ENCODE data around the gene ITPK1. TPM values are rescaled to one million over a fixed set of nuclear protein-coding genes. Genes with fewer than 3 reads are reported as not detected.

Gene ITPK1
- total RNA-seq, 1 experiment from 2014 or later: 133 TPM

DNA sequence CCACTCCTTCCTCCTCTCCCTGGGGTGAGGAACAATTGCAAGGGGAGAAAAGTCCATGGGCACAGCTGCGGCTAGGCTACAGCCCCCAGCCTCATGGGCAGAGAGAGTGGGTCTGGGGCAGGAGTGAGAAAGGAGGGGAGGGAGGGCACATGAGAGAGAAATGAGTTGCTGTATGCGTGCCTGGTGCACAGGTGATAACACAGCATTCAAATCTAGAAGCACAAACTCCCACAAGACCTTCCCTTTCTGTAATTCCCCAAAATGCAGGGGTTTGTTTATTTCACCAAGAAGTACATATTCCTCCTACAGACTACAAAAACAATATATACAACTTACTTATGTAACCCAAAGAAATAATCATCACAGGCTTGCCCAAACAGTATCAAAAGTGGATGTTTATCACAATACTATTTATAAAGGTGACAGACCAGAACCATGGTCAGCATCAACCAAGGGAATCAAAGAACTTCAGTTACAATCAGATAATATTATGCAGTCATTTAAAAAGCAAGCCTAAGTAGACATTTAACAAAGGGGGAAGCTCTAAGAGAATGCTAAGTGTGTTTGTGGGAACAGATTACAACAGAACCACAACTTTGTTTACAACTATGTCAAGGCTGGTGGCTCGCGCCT, 54.2 kb downstream of the ITPK1 start:
- no peaks in the 10 kb centered on the region for H3K27me3 Mint-ChIP-seq (ENCODE audit: insufficient read depth, unreplicated experiment)
- H3K36me3 Mint-ChIP-seq (ENCODE audit: insufficient read depth, unreplicated experiment): peaks cover 9% of the 10 kb centered on the region
- no peak overlapping the region for H3K27ac Mint-ChIP-seq (ENCODE audit: low read depth, unreplicated experiment)
- CTCF ChIA-PET: no interaction called here
- peaks cover 17% of the 10 kb centered on the region for H3K4me1 Mint-ChIP-seq (ENCODE audit: insufficient read depth, unreplicated experiment)
- POLR2A ChIA-PET: interaction anchor here (0.6 to 1.0 kb wide), 2 partner anchors 15 to 19 kb away, joined by 3 read pairs; no protein-coding TSS in a partner anchor
- intact Hi-C loops (cut with micrococcal nuclease): no loop called here
- no peak overlapping the region for H3K4me3 Mint-ChIP-seq (ENCODE audit: unreplicated experiment)
- BruUV-seq (replicated peaks): no TSS peak
- H3K9me3 Mint-ChIP-seq (ENCODE audit: unreplicated experiment): no peaks in the 10 kb centered on the region
- TF ChIP-seq, protein P1, sequence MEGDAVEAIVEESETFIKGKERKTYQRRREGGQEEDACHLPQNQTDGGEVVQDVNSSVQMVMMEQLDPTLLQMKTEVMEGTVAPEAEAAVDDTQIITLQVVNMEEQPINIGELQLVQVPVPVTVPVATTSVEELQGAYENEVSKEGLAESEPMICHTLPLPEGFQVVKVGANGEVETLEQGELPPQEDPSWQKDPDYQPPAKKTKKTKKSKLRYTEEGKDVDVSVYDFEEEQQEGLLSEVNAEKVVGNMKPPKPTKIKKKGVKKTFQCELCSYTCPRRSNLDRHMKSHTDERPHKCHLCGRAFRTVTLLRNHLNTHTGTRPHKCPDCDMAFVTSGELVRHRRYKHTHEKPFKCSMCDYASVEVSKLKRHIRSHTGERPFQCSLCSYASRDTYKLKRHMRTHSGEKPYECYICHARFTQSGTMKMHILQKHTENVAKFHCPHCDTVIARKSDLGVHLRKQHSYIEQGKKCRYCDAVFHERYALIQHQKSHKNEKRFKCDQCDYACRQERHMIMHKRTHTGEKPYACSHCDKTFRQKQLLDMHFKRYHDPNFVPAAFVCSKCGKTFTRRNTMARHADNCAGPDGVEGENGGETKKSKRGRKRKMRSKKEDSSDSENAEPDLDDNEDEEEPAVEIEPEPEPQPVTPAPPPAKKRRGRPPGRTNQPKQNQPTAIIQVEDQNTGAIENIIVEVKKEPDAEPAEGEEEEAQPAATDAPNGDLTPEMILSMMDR (IDR thresholded peaks at IDR 0.05; ENCODE audit: unreplicated experiment): no peak
- DNase-seq (ENCODE audit: unreplicated experiment): no peak

DNA sequence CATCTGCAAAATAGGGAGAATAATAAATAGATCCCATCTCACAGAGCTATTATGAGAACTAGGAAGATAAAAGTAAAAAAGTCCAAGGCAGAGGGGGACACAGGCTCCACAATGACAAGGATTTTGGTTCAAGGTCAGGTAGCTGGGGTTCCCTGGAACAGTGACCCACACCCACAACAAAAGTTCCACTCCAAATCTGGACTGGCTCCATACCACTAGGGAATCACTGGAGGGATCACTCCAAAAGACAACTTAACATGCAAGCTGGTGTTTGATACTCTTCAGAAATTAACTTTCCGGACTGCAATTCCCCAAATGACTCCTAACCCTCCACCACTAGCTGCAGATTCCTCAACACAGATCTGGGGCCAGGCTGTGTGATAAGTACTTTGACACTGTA, 54.9 kb downstream of the ITPK1 start:
- Mint-ChIP-seq H3K36me3 (ENCODE audit: insufficient read depth, unreplicated experiment) (peaks cover 9% of the 10 kb centered on the region), H3K9me3 (ENCODE audit: unreplicated experiment) (no peaks in the 10 kb centered on the region), H3K4me1 (ENCODE audit: insufficient read depth, unreplicated experiment) (peaks cover 19% of the 10 kb centered on the region), H3K27ac (ENCODE audit: low read depth, unreplicated experiment) (no peak overlapping the region), H3K4me3 (ENCODE audit: unreplicated experiment) (no peak overlapping the region), H3K27me3 (ENCODE audit: insufficient read depth, unreplicated experiment) (no peaks in the 10 kb centered on the region)
- TF ChIP-seq, protein P1 (IDR thresholded peaks at IDR 0.05; ENCODE audit: unreplicated experiment): no peak
- ChIA-PET POLR2A (interaction anchor here (0.6 to 1.0 kb wide), 2 partner anchors 20 to 48 kb away, joined by 3 to 4 read pairs; no protein-coding TSS in a partner anchor), CTCF (interaction anchor here (0.8 to 1.1 kb wide), 2 partner anchors 11 to 71 kb away, joined by 3 read pairs; no protein-coding TSS in a partner anchor)
- no peak for DNase-seq (ENCODE audit: unreplicated experiment)
- BruUV-seq (replicated peaks): no TSS peak
- intact Hi-C loops (cut with micrococcal nuclease): no loop called here

- intact Hi-C loops (cut with micrococcal nuclease): no loop called here
Observed at GRCh38 chr14:93059917-93060545, 55.7 kb downstream of the ITPK1 start.

DNA sequence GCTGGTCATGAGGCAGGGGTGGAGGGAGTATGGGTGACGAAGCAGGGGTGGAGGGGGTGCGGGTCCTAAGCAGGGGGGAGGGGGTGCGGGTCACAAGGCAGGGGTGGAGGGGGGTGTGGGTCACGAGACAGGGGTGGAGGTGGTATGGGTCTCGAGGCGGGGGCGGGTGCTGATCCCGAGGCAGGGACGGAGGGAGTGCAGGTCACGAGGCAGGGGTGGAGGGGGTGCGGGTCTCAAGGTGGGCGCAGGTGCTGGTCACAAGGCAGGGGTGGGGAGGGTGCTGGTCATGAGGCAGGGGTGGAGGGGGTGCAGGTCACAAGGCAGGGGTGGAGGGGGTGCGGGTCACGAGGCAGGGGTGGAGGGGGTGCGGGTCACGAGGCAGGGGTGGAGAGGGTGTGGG, 56.5 kb downstream of the ITPK1 start:
- CTCF ChIA-PET: no interaction called here

More at GRCh38 chr14:93059917-93060545, 55.7 kb downstream of the ITPK1 start:
- ChIA-PET CTCF (interaction anchor here (0.6 to 1.1 kb wide), 6 partner anchors 12 to 224 kb away, joined by 3 read pairs; no protein-coding TSS in a partner anchor), POLR2A (interaction anchor here (0.6 to 1.0 kb wide), 3 partner anchors 9 to 47 kb away, joined by 3 to 4 read pairs (median 3); no protein-coding TSS in a partner anchor)
- TF ChIP-seq, protein P1 (IDR thresholded peaks at IDR 0.05; ENCODE audit: unreplicated experiment): no peak
- Mint-ChIP-seq H3K9me3 (ENCODE audit: unreplicated experiment) (no peaks in the 10 kb centered on the region), H3K4me3 (ENCODE audit: unreplicated experiment) (no peak overlapping the region), H3K27ac (ENCODE audit: low read depth, unreplicated experiment) (no peak overlapping the region), H3K36me3 (ENCODE audit: insufficient read depth, unreplicated experiment) (peaks cover 15% of the 10 kb centered on the region), H3K4me1 (ENCODE audit: insufficient read depth, unreplicated experiment) (peaks cover 18% of the 10 kb centered on the region), H3K27me3 (ENCODE audit: insufficient read depth, unreplicated experiment) (no peaks in the 10 kb centered on the region)
- BruUV-seq (replicated peaks): no TSS peak
- DNase-seq (ENCODE audit: unreplicated experiment): no peak

More for the DNA sequence above, 56.5 kb downstream of the ITPK1 start:
- Mint-ChIP-seq H3K27me3 (ENCODE audit: insufficient read depth, unreplicated experiment) (no peaks in the 10 kb centered on the region), H3K36me3 (ENCODE audit: insufficient read depth, unreplicated experiment) (peaks cover 18% of the 10 kb centered on the region), H3K9me3 (ENCODE audit: unreplicated experiment) (no peaks in the 10 kb centered on the region), H3K4me1 (ENCODE audit: insufficient read depth, unreplicated experiment) (peaks cover 15% of the 10 kb centered on the region), H3K27ac (ENCODE audit: low read depth, unreplicated experiment) (no peak overlapping the region), H3K4me3 (ENCODE audit: unreplicated experiment) (no peak overlapping the region)
- TF ChIP-seq, protein P1 (IDR thresholded peaks at IDR 0.05; ENCODE audit: unreplicated experiment): no peak
- intact Hi-C loops (cut with micrococcal nuclease): no loop called here
- DNase-seq (ENCODE audit: unreplicated experiment): no peak
- POLR2A ChIA-PET: no interaction called here
- no TSS peak for BruUV-seq (replicated peaks)

All from MCF 10A (cell line).